Measurements from ENCODE around the gene GPR35. TPM values are rescaled to one million over a fixed set of nuclear protein-coding genes. Genes with fewer than 3 reads are reported as not detected.

GPR35 gene
- total RNA-seq, 1 experiment from 2014 or later: 1.3 TPM

DNA sequence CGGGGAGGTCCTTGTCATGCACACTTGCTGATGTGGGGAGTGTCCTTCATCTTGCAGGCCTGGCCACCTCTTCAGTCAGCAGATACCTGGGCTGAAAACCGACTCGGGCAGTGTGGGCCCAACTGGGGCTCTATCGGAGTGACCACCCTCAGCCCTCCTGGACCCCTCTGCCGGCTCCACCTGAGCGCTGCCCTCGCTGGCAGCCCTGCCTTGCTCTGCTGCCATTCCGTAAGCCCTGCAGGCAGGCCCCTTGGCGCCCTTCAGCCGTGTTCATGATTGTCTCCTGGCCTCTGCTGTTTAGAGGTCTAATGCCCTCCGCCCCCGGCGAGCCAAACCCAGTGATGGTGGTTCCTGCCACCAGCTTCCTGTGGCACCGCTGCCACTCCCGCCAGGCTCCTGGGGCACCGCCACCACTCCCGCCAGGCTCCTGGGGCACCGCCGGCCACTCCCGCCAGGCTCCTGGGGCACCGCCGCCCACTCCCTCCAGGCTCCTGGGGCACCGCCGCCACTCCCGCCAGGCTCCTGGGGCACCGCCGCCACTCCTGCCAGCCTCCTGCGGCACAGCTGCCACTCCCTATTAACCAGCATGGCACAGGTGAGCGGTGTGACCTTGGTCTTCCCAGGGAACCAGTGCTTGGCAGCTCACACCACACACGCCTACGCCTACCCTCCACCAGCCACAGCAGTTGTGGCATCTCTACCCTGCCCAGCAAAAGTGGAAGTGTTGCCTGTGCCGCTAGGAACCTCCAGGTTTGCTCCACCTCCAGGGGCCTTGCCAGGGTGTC lies 22.8 kb upstream of the GPR35 start:
- CTCF ChIA-PET: no interaction called here
- in situ Hi-C loops (cut with HindIII; ENCODE audit: low pct_unique_long_range_greater_than_20kb, low sequenced_read_pairs) (no loop called here), intact Hi-C loops (cut with micrococcal nuclease; ENCODE audit: unreplicated experiment) (no loop called here)
- 0 out of 2 replicates have a peak, but pooled peaks cover 4% of the 10 kb centered on the region for H3K4me1 ChIP-seq (ENCODE audit: control insufficient read depth, insufficient read depth, low read length)
- TF ChIP-seq POLR2AphosphoS5 (IDR thresholded peaks at IDR 0.05; ENCODE audit: low read depth, low read length) (no peak), TCF7L2 (IDR thresholded peaks at IDR 0.05; ENCODE audit: low read depth, low read length) (no peak), SIN3A (IDR thresholded peaks at IDR 0.05; ENCODE audit: borderline replicate concordance, insufficient read depth, low read depth, low read length) (no peak)
- TF ChIP-seq, protein P1, sequence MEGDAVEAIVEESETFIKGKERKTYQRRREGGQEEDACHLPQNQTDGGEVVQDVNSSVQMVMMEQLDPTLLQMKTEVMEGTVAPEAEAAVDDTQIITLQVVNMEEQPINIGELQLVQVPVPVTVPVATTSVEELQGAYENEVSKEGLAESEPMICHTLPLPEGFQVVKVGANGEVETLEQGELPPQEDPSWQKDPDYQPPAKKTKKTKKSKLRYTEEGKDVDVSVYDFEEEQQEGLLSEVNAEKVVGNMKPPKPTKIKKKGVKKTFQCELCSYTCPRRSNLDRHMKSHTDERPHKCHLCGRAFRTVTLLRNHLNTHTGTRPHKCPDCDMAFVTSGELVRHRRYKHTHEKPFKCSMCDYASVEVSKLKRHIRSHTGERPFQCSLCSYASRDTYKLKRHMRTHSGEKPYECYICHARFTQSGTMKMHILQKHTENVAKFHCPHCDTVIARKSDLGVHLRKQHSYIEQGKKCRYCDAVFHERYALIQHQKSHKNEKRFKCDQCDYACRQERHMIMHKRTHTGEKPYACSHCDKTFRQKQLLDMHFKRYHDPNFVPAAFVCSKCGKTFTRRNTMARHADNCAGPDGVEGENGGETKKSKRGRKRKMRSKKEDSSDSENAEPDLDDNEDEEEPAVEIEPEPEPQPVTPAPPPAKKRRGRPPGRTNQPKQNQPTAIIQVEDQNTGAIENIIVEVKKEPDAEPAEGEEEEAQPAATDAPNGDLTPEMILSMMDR (IDR thresholded peaks at IDR 0.05): no peak
- TF ChIP-seq, protein P2, sequence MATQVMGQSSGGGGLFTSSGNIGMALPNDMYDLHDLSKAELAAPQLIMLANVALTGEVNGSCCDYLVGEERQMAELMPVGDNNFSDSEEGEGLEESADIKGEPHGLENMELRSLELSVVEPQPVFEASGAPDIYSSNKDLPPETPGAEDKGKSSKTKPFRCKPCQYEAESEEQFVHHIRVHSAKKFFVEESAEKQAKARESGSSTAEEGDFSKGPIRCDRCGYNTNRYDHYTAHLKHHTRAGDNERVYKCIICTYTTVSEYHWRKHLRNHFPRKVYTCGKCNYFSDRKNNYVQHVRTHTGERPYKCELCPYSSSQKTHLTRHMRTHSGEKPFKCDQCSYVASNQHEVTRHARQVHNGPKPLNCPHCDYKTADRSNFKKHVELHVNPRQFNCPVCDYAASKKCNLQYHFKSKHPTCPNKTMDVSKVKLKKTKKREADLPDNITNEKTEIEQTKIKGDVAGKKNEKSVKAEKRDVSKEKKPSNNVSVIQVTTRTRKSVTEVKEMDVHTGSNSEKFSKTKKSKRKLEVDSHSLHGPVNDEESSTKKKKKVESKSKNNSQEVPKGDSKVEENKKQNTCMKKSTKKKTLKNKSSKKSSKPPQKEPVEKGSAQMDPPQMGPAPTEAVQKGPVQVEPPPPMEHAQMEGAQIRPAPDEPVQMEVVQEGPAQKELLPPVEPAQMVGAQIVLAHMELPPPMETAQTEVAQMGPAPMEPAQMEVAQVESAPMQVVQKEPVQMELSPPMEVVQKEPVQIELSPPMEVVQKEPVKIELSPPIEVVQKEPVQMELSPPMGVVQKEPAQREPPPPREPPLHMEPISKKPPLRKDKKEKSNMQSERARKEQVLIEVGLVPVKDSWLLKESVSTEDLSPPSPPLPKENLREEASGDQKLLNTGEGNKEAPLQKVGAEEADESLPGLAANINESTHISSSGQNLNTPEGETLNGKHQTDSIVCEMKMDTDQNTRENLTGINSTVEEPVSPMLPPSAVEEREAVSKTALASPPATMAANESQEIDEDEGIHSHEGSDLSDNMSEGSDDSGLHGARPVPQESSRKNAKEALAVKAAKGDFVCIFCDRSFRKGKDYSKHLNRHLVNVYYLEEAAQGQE (IDR thresholded peaks at IDR 0.05; ENCODE audit: insufficient read depth in 1 of 2, low read depth in 2 of 2, low read length in 1 of 2): no peak
- no peak for ATAC-seq
- BruUV-seq (replicated peaks): no TSS peak
- no peak overlapping the region for H3K27ac ChIP-seq (ENCODE audit: low read length)
- DNase-seq (ENCODE audit: low read depth, low spot score): no peak
- H3K4me3 ChIP-seq (ENCODE audit: low read depth in 2 of 2, low read length in 2 of 2): no peak overlapping the region
- H3K27me3 ChIP-seq (ENCODE audit: control insufficient read depth, insufficient read depth, low read length): no peaks in the 10 kb centered on the region
- H3K9me3 ChIP-seq (ENCODE audit: control insufficient read depth, insufficient read depth, low read depth, low read length): no peaks in the 10 kb centered on the region
- H3K36me3 ChIP-seq (ENCODE audit: control insufficient read depth, insufficient read depth, low read length): no peaks in the 10 kb centered on the region
- POLR2A ChIA-PET: interaction anchor here (0.6 kb wide), 1 partner anchor 500 kb away, joined by 3 read pairs; the partner anchor contains the start of gene MTERF4

DNA sequence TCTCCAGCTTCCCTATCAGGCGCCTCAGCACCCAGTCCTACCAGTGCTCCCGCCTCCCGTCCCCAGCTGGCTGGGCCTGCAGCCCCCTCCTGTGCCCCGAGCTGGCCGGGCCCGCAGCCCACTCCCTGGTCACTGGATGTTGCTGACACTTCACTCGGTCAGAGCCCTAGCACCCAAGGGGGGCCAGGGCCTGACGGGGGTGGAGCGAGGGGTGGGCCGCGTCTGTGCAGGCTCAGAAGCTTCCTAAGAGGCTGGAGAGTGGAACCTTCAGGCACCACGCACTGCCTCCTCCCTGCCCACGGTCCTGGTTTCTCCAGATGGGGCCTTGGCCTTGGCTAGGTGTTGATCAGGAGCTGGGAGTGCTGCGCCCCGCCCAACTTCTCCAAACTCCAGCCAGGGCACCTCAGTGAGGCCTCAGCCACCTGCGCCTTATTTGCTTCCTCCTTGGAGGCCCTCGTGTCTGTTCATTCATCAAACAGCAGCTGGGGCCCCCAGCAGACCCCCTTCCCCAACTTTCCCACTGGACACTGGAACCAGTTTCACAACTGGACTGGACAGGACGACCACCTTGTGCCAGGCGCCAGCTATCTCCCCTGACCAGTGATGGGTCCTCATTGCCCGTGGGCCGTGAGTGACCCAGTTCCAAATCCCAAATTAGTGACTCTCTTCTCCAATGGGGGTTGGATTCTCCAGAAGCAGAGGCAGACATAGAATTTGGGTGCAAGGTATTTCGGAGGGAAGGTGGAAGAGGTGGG lies 22.0 kb upstream of the GPR35 start:
- H3K4me1 ChIP-seq (ENCODE audit: control insufficient read depth, insufficient read depth, low read length): 0 out of 2 replicates have a peak, but pooled peaks cover 4% of the 10 kb centered on the region
- in situ Hi-C loops (cut with HindIII; ENCODE audit: low pct_unique_long_range_greater_than_20kb, low sequenced_read_pairs): no loop called here
- CTCF ChIA-PET: no interaction called here
- TF ChIP-seq, protein P1 (IDR thresholded peaks at IDR 0.05): no peak
- no peak for TF ChIP-seq POLR2AphosphoS5 (IDR thresholded peaks at IDR 0.05; ENCODE audit: low read depth, low read length)
- no peak for TF ChIP-seq TCF7L2 (IDR thresholded peaks at IDR 0.05; ENCODE audit: low read depth, low read length)
- TF ChIP-seq SIN3A (IDR thresholded peaks at IDR 0.05; ENCODE audit: borderline replicate concordance, insufficient read depth, low read depth, low read length): no peak
- TF ChIP-seq, protein P2 (IDR thresholded peaks at IDR 0.05; ENCODE audit: insufficient read depth in 1 of 2, low read depth in 2 of 2, low read length in 1 of 2): no peak
- ATAC-seq (no peak), DNase-seq (ENCODE audit: low read depth, low spot score) (no peak)
- no peaks in the 10 kb centered on the region for H3K9me3 ChIP-seq (ENCODE audit: control insufficient read depth, insufficient read depth, low read depth, low read length)
- POLR2A ChIA-PET: no interaction called here
- BruUV-seq (replicated peaks): no TSS peak
- H3K36me3 ChIP-seq (ENCODE audit: control insufficient read depth, insufficient read depth, low read length): no peaks in the 10 kb centered on the region
- H3K27ac ChIP-seq (ENCODE audit: low read length): no peak overlapping the region
- intact Hi-C loops (cut with micrococcal nuclease; ENCODE audit: unreplicated experiment): no loop called here
- no peak overlapping the region for H3K4me3 ChIP-seq (ENCODE audit: low read depth in 2 of 2, low read length in 2 of 2)
- no peaks in the 10 kb centered on the region for H3K27me3 ChIP-seq (ENCODE audit: control insufficient read depth, insufficient read depth, low read length)

Measured in Panc1 (cell line).